ENCODE results near the gene SAMD13.

Gene SAMD13

DNA sequence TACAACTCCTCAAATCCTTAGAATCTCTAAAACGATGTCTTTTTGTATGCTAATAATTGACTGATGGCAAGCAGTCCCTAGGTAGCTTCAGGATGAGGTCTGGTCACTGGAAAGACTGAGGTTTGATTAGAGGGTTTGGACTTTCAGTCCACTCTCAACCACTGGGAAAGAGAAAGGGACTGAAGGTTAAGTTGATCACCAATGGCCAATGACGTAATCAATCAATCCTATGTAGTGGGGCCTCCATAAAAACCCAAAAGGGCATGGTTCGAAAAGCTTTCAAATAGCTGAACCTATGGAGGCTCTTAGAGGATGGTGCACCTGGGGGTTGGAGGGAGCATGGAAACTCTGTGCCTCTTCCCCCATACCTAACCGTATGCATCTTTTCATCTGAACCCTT is 57.2 kb downstream of the SAMD13 start:
- Histone ChIP-seq H3K27me3 (ENCODE audit: control insufficient read depth, insufficient read depth, low read length) (no peaks in the 10 kb centered on the region), H3K4me3 (ENCODE audit: low read depth, low read length) (no peak overlapping the region), H3K4me2 (ENCODE audit: low read length) (no peak overlapping the region), H3K9me3 (ENCODE audit: control insufficient read depth, low read length) (no peaks in the 10 kb centered on the region), H3K9ac (no peak overlapping the region), H2AFZ (no peak overlapping the region), H3K27ac (no peak overlapping the region), H3K79me2 (no peaks in the 10 kb centered on the region), H3K36me3 (ENCODE audit: control insufficient read depth, insufficient read depth, low read length) (no peaks in the 10 kb centered on the region), H3K4me1 (no peaks in the 10 kb centered on the region)
- TF ChIP-seq, protein P1, sequence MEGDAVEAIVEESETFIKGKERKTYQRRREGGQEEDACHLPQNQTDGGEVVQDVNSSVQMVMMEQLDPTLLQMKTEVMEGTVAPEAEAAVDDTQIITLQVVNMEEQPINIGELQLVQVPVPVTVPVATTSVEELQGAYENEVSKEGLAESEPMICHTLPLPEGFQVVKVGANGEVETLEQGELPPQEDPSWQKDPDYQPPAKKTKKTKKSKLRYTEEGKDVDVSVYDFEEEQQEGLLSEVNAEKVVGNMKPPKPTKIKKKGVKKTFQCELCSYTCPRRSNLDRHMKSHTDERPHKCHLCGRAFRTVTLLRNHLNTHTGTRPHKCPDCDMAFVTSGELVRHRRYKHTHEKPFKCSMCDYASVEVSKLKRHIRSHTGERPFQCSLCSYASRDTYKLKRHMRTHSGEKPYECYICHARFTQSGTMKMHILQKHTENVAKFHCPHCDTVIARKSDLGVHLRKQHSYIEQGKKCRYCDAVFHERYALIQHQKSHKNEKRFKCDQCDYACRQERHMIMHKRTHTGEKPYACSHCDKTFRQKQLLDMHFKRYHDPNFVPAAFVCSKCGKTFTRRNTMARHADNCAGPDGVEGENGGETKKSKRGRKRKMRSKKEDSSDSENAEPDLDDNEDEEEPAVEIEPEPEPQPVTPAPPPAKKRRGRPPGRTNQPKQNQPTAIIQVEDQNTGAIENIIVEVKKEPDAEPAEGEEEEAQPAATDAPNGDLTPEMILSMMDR (IDR thresholded peaks at IDR 0.05): no peak

DNA sequence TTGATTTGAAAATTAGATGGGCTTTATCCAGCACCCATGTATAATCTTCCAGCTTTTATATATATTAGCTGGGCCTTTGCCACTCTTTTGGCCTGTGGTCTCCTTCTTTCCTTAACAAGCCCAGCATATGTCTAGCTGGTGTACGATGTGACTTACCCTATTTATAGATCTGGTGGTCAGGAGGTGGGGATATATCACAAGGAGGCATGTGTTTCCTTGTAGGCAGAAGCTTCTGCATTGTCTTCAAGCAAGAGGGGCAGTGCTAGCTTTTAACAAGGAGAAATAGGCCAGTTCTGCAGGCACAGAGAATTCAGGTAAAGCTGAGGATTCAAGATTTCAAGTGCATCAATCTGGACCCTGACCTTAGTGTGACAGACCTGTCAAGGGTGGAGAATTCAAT is 58.8 kb downstream of the SAMD13 start:
- H3K27ac ChIP-seq: no peak overlapping the region
- no peak overlapping the region for H3K4me3 ChIP-seq (ENCODE audit: low read depth, low read length)
- no peaks in the 10 kb centered on the region for H3K27me3 ChIP-seq (ENCODE audit: control insufficient read depth, insufficient read depth, low read length)
- no peaks in the 10 kb centered on the region for H3K36me3 ChIP-seq (ENCODE audit: control insufficient read depth, insufficient read depth, low read length)
- H3K4me1 ChIP-seq: no peaks in the 10 kb centered on the region
- TF ChIP-seq, protein P1 (IDR thresholded peaks at IDR 0.05): no peak
- no peak overlapping the region for H3K4me2 ChIP-seq (ENCODE audit: low read length)
- no peaks in the 10 kb centered on the region for H3K79me2 ChIP-seq
- no peaks in the 10 kb centered on the region for H3K9me3 ChIP-seq (ENCODE audit: control insufficient read depth, low read length)
- H3K9ac ChIP-seq: no peak overlapping the region
- H2AFZ ChIP-seq: no peak overlapping the region

DNA sequence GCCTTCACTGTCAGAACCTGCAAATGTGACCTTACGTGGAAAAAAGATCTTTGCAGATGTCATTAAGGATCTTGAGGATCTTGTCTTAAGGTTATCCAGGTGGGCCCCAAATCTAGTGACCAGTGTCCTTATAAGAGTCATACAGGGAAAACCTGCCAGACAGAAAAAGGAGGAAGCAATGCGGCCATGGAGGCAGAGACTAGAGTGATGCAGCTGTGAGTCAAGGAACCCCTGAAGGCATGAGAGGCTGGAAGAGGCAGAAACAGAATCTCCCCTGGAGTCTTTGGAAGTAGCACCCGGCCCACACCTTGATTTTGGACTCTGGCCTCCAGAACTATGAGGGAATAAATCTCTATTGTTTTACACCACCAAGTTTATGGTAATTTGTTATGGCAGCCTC is 60.3 kb downstream of the SAMD13 start:
- Histone ChIP-seq H3K79me2 (no peaks in the 10 kb centered on the region), H3K4me2 (ENCODE audit: low read length) (no peak overlapping the region), H3K36me3 (ENCODE audit: control insufficient read depth, insufficient read depth, low read length) (no peaks in the 10 kb centered on the region), H3K27me3 (ENCODE audit: control insufficient read depth, insufficient read depth, low read length) (no peaks in the 10 kb centered on the region), H3K9me3 (ENCODE audit: control insufficient read depth, low read length) (no peaks in the 10 kb centered on the region), H3K27ac (no peak overlapping the region), H3K4me3 (ENCODE audit: low read depth, low read length) (no peak overlapping the region), H3K9ac (no peak overlapping the region), H2AFZ (no peak overlapping the region), H3K4me1 (no peaks in the 10 kb centered on the region)
- TF ChIP-seq, protein P1 (IDR thresholded peaks at IDR 0.05): no peak

DNA sequence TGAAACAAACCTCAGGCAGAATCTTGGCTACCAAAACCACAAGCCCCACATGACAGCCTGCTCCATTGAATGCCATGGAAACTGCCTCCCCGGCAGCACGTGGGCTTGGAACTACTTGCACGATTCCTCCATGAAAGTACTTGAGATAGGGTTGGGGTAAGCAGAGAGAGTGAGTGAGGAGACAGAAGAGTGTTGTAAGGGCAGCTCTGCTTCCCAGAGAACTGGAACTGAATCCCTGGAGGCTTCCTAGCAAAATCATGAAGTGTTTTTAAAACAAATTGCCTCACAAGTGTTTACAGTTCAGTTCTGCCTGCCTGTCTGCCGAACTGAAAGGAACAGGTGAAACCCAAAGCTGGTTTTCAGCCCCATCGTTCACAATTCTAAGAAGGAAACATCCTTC is 61.5 kb downstream of the SAMD13 start:
- no peak overlapping the region for H3K4me2 ChIP-seq (ENCODE audit: low read length)
- no peaks in the 10 kb centered on the region for H3K27me3 ChIP-seq (ENCODE audit: control insufficient read depth, insufficient read depth, low read length)
- H3K27ac ChIP-seq: no peak overlapping the region
- H3K9ac ChIP-seq: no peak overlapping the region
- H2AFZ ChIP-seq: peak overlapping the region; percentile 11
- H3K79me2 ChIP-seq: no peaks in the 10 kb centered on the region
- H3K9me3 ChIP-seq (ENCODE audit: control insufficient read depth, low read length): no peaks in the 10 kb centered on the region
- no peaks in the 10 kb centered on the region for H3K36me3 ChIP-seq (ENCODE audit: control insufficient read depth, insufficient read depth, low read length)
- TF ChIP-seq, protein P1 (IDR thresholded peaks at IDR 0.05): no peak
- H3K4me1 ChIP-seq: no peaks in the 10 kb centered on the region
- no peak overlapping the region for H3K4me3 ChIP-seq (ENCODE audit: low read depth, low read length)

DNA sequence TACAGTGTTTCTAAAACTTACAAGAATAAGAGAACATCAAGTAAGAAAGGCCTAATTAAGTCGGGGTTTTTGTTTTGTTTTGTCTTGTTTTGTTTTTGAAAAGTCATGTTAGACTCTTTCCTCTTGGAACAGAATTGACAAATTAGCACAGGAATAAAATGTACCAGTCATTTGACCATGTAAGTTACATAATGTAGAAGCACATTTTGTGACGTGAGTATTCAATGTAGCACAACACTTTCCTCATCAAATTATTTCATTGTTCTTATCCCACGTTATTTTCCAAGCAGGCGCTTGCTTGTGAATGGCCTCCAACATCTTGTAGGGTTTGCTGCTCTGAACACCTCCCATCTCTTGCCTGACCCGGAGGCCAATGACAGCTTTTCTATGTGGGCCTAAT is 62.1 kb downstream of the SAMD13 start:
- TF ChIP-seq, protein P1 (IDR thresholded peaks at IDR 0.05): no peak
- no peaks in the 10 kb centered on the region for H3K4me1 ChIP-seq
- no peaks in the 10 kb centered on the region for H3K27me3 ChIP-seq (ENCODE audit: control insufficient read depth, insufficient read depth, low read length)
- H2AFZ ChIP-seq: no peak overlapping the region
- H3K79me2 ChIP-seq: no peaks in the 10 kb centered on the region
- no peak overlapping the region for H3K4me2 ChIP-seq (ENCODE audit: low read length)
- H3K9me3 ChIP-seq (ENCODE audit: control insufficient read depth, low read length): no peaks in the 10 kb centered on the region
- H3K27ac ChIP-seq: no peak overlapping the region
- no peak overlapping the region for H3K9ac ChIP-seq
- H3K4me3 ChIP-seq (ENCODE audit: low read depth, low read length): no peak overlapping the region
- no peaks in the 10 kb centered on the region for H3K36me3 ChIP-seq (ENCODE audit: control insufficient read depth, insufficient read depth, low read length)

All from parathyroid adenoma (tissue), 2 donors.